HL-60 (cell line): ENCODE results near the gene HNRNPA3.

ENCODE experiments used
- CTCF ChIP-seq: IDR thresholded peaks from one replicate; pipeline ENCODE4 v1.5.1; 2011; ENCODE audit warnings: low read length, control low read depth, inconsistent platforms; ENCODE audit not compliant: insufficient read depth
- GABPA ChIP-seq: IDR thresholded peaks from 2 replicates; pipeline ENCODE4 v1.6.1; 2012; ENCODE audit warnings: low read depth
- POLR2AphosphoS5 ChIP-seq: IDR thresholded peaks from 2 replicates; pipeline ENCODE4 v1.6.1; 2012; ENCODE audit warnings: low read depth
- REST ChIP-seq: IDR thresholded peaks from 2 replicates; pipeline ENCODE4 v1.6.1; 2012; ENCODE audit warnings: low read depth; ENCODE audit not compliant: insufficient replicate concordance

DNA sequence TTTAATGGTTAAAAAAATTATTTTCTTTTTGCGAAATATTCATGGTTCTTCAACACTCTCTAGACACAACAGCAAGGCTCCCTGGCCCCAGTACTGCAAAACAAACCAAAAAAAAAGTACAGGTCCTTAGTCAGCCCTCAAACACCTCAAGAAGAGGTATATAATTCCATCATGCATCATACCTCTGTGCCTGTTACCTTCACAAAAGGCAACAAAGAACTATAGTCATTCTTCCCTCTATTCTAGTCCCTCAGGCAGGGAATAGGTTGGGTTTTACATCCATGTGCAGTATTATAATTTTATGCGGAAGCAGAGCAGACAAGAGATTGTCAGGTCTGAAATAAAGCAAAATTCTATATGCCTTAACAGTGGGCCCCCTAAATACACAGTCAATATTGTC is 43.4 kb downstream of the HNRNPA3 start:
- TF ChIP-seq CTCF, result no peak
- no peak for TF ChIP-seq POLR2AphosphoS5
- no peak for TF ChIP-seq GABPA
- TF ChIP-seq REST, result no peak
